ENCODE measurements around the gene DMRT3. TPM values are rescaled to one million over a fixed set of nuclear protein-coding genes. Genes with fewer than 3 reads are reported as not detected.

DMRT3 gene
- total RNA-seq, 4 donors from 2014 or later: 1.0 TPM; not detected in 3

- peaks cover 0 to 22% (median 3%) of the 10 kb centered on the region in 3 donors for H3K4me1 ChIP-seq
- H3K4me3 ChIP-seq: no peak overlapping the region
- DNase-seq: peak; percentile 9
- no peaks in the 10 kb centered on the region for H3K9me3 ChIP-seq
- no peaks in the 10 kb centered on the region for H3K36me3 ChIP-seq
- no peak overlapping the region for H3K27ac ChIP-seq
- TF ChIP-seq POLR2A (IDR thresholded peaks at IDR 0.05) (no peak), CTCF (IDR thresholded peaks at IDR 0.05) (peak; percentile 84 to 97 (median 95))
- intact Hi-C loops (cut with DNase I): loop anchor here (5.0 kb wide), 1 partner anchor 117 kb away; no protein-coding TSS in a partner anchor
- H3K27me3 ChIP-seq: peaks cover 0 to 26% (median 0%) of the 10 kb centered on the region in 4 donors
- 6% methylated on average over 14 of the region's 14 CpGs for WGBS, 2 donors
Observed at GRCh38 chr9:1009101-1009707, 32.7 kb downstream of the DMRT3 start.

- H3K27ac ChIP-seq: no peak overlapping the region
- H3K36me3 ChIP-seq: no peaks in the 10 kb centered on the region
- H3K4me1 ChIP-seq: peaks cover 0 to 22% (median 3%) of the 10 kb centered on the region in 3 donors
- H3K27me3 ChIP-seq: peaks cover 0 to 17% (median 0%) of the 10 kb centered on the region in 4 donors
- no peak overlapping the region for H3K4me3 ChIP-seq
- 74% methylated on average over 5 of the region's 5 CpGs for WGBS, 2 donors
- no peak for TF ChIP-seq POLR2A (IDR thresholded peaks at IDR 0.05)
- no peak for TF ChIP-seq CTCF (IDR thresholded peaks at IDR 0.05)
- intact Hi-C loops (cut with DNase I): no loop called here
- DNase-seq: no peak
- no peaks in the 10 kb centered on the region for H3K9me3 ChIP-seq
Observed at GRCh38 chr9:1013021-1013420, 36.6 kb downstream of the DMRT3 start.

- intact Hi-C loops (cut with DNase I): no loop called here
- peaks cover 0 to 22% (median 0%) of the 10 kb centered on the region in 4 donors for H3K27me3 ChIP-seq
- peaks cover 0 to 18% (median 3%) of the 10 kb centered on the region in 3 donors for H3K4me1 ChIP-seq
- H3K27ac ChIP-seq: no peak overlapping the region
- WGBS, 2 donors: 77 to 78% methylated on average over 4 of the region's 4 CpGs
- no peak overlapping the region for H3K4me3 ChIP-seq
- TF ChIP-seq CTCF (IDR thresholded peaks at IDR 0.05): no peak
- no peak for TF ChIP-seq POLR2A (IDR thresholded peaks at IDR 0.05)
- no peak for DNase-seq
- no peaks in the 10 kb centered on the region for H3K9me3 ChIP-seq
- no peaks in the 10 kb centered on the region for H3K36me3 ChIP-seq
Observed at GRCh38 chr9:1014225-1014624, 37.8 kb downstream of the DMRT3 start.

- no peak overlapping the region for H3K27ac ChIP-seq
- no peak for TF ChIP-seq POLR2A (IDR thresholded peaks at IDR 0.05)
- TF ChIP-seq CTCF (IDR thresholded peaks at IDR 0.05): no peak
- no peaks in the 10 kb centered on the region for H3K9me3 ChIP-seq
- H3K27me3 ChIP-seq: peaks cover 0 to 19% (median 0%) of the 10 kb centered on the region in 4 donors
- no peak overlapping the region for H3K4me3 ChIP-seq
- intact Hi-C loops (cut with DNase I): no loop called here
- no peaks in the 10 kb centered on the region for H3K36me3 ChIP-seq
- DNase-seq: no peak
- 85 to 92% methylated on average over 2 of the region's 2 CpGs for WGBS, 2 donors
- H3K4me1 ChIP-seq: peaks cover 0 to 16% (median 0%) of the 10 kb centered on the region in 3 donors
Observed at GRCh38 chr9:1014640-1015039, 38.2 kb downstream of the DMRT3 start.

- TF ChIP-seq CTCF (IDR thresholded peaks at IDR 0.05): peak in 5 of 6 experiments; percentile 17 to 56 (median 38)
- TF ChIP-seq POLR2A (IDR thresholded peaks at IDR 0.05): no peak
- Histone ChIP-seq H3K4me1 (no peaks in the 10 kb centered on the region), H3K4me3 (no peak overlapping the region), H3K27ac (no peak overlapping the region), H3K9me3 (peaks cover 0 to 12% (median 6%) of the 10 kb centered on the region in 3 donors), H3K27me3 (peaks cover 0 to 43% (median 0%) of the 10 kb centered on the region in 4 donors), H3K36me3 (no peaks in the 10 kb centered on the region)
- intact Hi-C loops (cut with DNase I): no loop called here
- WGBS, 2 donors: 22 to 24% methylated on average over 6 to 7 of the region's 10 CpGs
- no peak for DNase-seq
Observed at GRCh38 chr9:1018121-1018520, 41.7 kb downstream of the DMRT3 start.

Measured in esophagus squamous epithelium (tissue), 5 donors.